Memory B cell (primary cell): ENCODE data around the gene LRRC42.

ENCODE experiments used
- ATAC-seq: fragments of 150-1000 bp; cut with Tn5 transposase; 2 replicates; pipeline ENCODE4 v1.10.0; 2021; ENCODE audit warnings: low read depth, mild to moderate bottlenecking, moderate library complexity
- DNase-seq, 2 donors: peaks; one replicate each; pipeline ENCODE4 v3.0.0; 2022; ENCODE audit warnings: low spot score in 2 of 2
- H3K27ac Mint-ChIP-seq: one replicate; pipeline ENCODE4 v1.8.0; 2022; ENCODE audit warnings: mild to moderate bottlenecking, moderate library complexity, mixed read lengths
- H3K27me3 Mint-ChIP-seq: one replicate; pipeline ENCODE4 v1.8.0; 2022; ENCODE audit warnings: mixed read lengths
- H3K36me3 Mint-ChIP-seq: one replicate; pipeline ENCODE4 v1.8.0; 2022; ENCODE audit warnings: mild to moderate bottlenecking, mixed read lengths
- H3K4me1 Mint-ChIP-seq: one replicate; pipeline ENCODE4 v1.8.0; 2022; ENCODE audit warnings: mixed read lengths
- H3K4me3 Mint-ChIP-seq: one replicate; pipeline ENCODE4 v1.8.0; 2022; ENCODE audit warnings: mild to moderate bottlenecking, moderate library complexity, mixed read lengths
- H3K9me3 Mint-ChIP-seq: one replicate; pipeline ENCODE4 v1.8.0; 2022; ENCODE audit warnings: mixed read lengths

Gene LRRC42

DNA sequence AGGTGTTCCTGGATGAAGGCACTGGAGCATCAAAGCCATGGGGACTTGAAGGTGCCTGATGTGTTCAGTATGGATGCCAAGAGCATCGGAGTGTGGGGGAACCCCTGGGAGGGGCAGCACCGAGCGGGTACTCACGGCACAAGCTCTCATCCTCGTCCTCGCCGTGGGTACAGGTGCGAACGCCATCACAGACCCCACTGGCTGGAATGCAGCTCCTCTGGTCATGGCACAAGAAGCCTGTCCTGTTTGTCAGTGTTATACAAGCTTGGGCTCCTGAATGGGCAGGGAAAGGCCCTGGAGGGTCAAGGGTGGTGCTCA lies 65.8 kb downstream of the LRRC42 start:
- Mint-ChIP-seq H3K4me1 (no peaks in the 10 kb centered on the region), H3K27me3 (peaks cover 18% of the 10 kb centered on the region), H3K36me3 (no peaks in the 10 kb centered on the region), H3K4me3 (no peak overlapping the region), H3K9me3 (no peaks in the 10 kb centered on the region), H3K27ac (no peak overlapping the region)
- ATAC-seq (no peak), DNase-seq (no peak)

DNA sequence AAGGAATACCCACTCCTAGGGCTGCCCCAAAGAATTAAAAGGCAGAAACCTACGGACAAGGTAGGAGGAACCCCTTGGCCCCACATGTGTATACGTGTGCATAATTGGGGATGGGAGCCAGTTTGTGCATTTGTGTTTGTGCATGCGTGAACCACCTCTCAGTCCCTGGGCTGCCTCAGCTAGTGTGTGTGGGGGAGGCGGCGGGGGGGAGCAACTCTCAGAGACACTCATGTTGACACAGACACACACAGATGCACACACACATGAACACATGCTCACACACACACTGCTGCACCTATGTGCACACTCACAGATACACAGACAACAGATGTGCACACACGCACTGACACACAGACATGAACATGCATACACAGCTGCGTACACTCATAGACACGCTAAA lies 66.7 kb downstream of the LRRC42 start:
- ATAC-seq: no peak
- Mint-ChIP-seq H3K9me3 (no peaks in the 10 kb centered on the region), H3K27me3 (peaks cover 18% of the 10 kb centered on the region), H3K36me3 (no peaks in the 10 kb centered on the region), H3K27ac (no peak overlapping the region), H3K4me1 (no peaks in the 10 kb centered on the region), H3K4me3 (no peak overlapping the region)
- DNase-seq: no peak

- no peaks in the 10 kb centered on the region for H3K9me3 Mint-ChIP-seq
- DNase-seq: no peak
- H3K4me3 Mint-ChIP-seq: no peak overlapping the region
- no peak for ATAC-seq
- H3K27ac Mint-ChIP-seq: no peak overlapping the region
- peaks cover 18% of the 10 kb centered on the region for H3K27me3 Mint-ChIP-seq
- H3K4me1 Mint-ChIP-seq: no peaks in the 10 kb centered on the region
- no peaks in the 10 kb centered on the region for H3K36me3 Mint-ChIP-seq
These were observed 67.4 kb downstream of the LRRC42 start for GRCh38 chr1:54013393-54014008.

DNA sequence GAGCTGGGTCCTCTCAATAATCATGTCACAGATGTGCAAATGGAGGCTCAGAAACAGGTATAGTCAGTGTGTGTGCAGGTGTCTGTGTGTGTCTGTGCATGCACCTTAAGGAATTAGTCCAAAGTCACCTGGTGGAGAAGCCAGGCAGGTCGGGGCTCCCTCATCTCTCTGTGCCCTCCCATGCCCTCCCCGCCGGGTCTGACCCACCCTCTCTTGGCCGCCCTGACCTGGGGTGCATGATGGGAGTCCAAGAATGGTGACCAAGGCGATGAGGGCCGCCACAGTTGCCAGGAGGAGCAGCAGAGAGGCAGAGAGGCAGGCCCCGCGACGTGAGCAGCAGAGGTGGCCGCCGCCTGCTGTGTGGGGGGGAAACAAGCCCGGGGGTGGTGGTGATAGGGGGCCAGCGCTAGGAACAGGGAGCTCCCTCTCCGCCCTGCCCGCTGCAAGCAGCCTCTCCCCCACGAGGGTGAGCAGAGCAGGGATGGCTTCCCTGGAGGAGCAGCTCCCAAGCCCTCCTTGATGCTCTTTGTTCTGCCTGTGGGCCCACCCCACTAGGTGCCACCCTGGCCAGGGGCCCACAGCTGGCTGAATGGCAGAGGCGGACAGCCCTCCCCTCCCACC lies 68.0 kb downstream of the LRRC42 start:
- ATAC-seq: no peak
- H3K27me3 Mint-ChIP-seq: peaks cover 18% of the 10 kb centered on the region
- H3K27ac Mint-ChIP-seq: no peak overlapping the region
- no peak for DNase-seq
- H3K4me3 Mint-ChIP-seq: no peak overlapping the region
- H3K4me1 Mint-ChIP-seq: no peaks in the 10 kb centered on the region
- no peaks in the 10 kb centered on the region for H3K36me3 Mint-ChIP-seq
- no peaks in the 10 kb centered on the region for H3K9me3 Mint-ChIP-seq

- Mint-ChIP-seq H3K36me3 (no peaks in the 10 kb centered on the region), H3K9me3 (no peaks in the 10 kb centered on the region), H3K4me3 (no peak overlapping the region), H3K27ac (no peak overlapping the region), H3K27me3 (peaks cover 13% of the 10 kb centered on the region), H3K4me1 (no peaks in the 10 kb centered on the region)
- ATAC-seq (no peak), DNase-seq (no peak)
These were observed 70.5 kb downstream of the LRRC42 start for GRCh38 chr1:54016343-54017282.
